ENCODE measurements around the gene SPACA9.

GRCh38 chr9:132857031-132857430 lies 21.7 kb upstream of the SPACA9 start:
- TF ChIP-seq POLR2A (IDR thresholded peaks at IDR 0.05; ENCODE audit: low read depth, low read length) (no peak), TAF1 (IDR thresholded peaks at IDR 0.05; ENCODE audit: low read depth, low read length) (no peak), POLR2AphosphoS5 (IDR thresholded peaks at IDR 0.05; ENCODE audit: low read depth, low read length) (no peak), POU2F2 (IDR thresholded peaks at IDR 0.05; ENCODE audit: low read depth, low read length) (no peak), SPI1 (IDR thresholded peaks at IDR 0.05; ENCODE audit: low read depth, low read length) (no peak)

All from GM12891 (cell line).